H9 (cell line): Measurements from ENCODE around the gene QSER1. TPM values are rescaled to one million over a fixed set of nuclear protein-coding genes. Genes with fewer than 3 reads are reported as not detected.

Experiments
- DNase-seq: peaks from one replicate; pipeline ENCODE4 v3.0.0-alpha.2; 2017
- H2AFZ ChIP-seq: one replicate; pipeline ENCODE4 v1.6.1; 2013; ENCODE audit warnings: mild to moderate bottlenecking, low read length, control low read depth, moderate library complexity
- H2AK5ac ChIP-seq: 2 replicates; pipeline ENCODE4 v1.6.1; 2013; ENCODE audit warnings: low read length, control low read depth, mixed read lengths; ENCODE audit not compliant: insufficient read length
- H2BK120ac ChIP-seq: one replicate; pipeline ENCODE4 v1.6.1; 2013; ENCODE audit warnings: low read depth, mild to moderate bottlenecking, low read length, control low read depth, inconsistent platforms; ENCODE audit not compliant: poor library complexity, severe bottlenecking
- H2BK12ac ChIP-seq: 2 replicates; pipeline ENCODE4 v1.6.1; 2013; ENCODE audit warnings: low read length, control low read depth, mixed read lengths, low read depth; ENCODE audit not compliant: insufficient read length
- H2BK15ac ChIP-seq: 2 replicates; pipeline ENCODE4 v1.6.1; 2013; ENCODE audit warnings: low read depth, low read length, control low read depth
- H2BK20ac ChIP-seq: one replicate; pipeline ENCODE4 v1.6.1; 2013; ENCODE audit warnings: low read depth, mild to moderate bottlenecking, low read length, control low read depth, inconsistent platforms; ENCODE audit not compliant: poor library complexity, severe bottlenecking
- H2BK5ac ChIP-seq: 2 replicates; pipeline ENCODE4 v1.6.1; 2013; ENCODE audit warnings: low read length, control low read depth, mixed read lengths; ENCODE audit not compliant: insufficient read length
- H3K14ac ChIP-seq: 2 replicates; pipeline ENCODE4 v1.6.1; 2013; ENCODE audit warnings: low read length, control low read depth; ENCODE audit not compliant: insufficient read depth
- H3K18ac ChIP-seq: 2 replicates; pipeline ENCODE4 v1.6.1; 2013; ENCODE audit warnings: low read depth, mild to moderate bottlenecking, mixed read lengths, low read length, control low read depth; ENCODE audit not compliant: insufficient read length
- H3K23ac ChIP-seq: 2 replicates; pipeline ENCODE4 v1.6.1; 2013; ENCODE audit warnings: low read length, control low read depth, mixed read lengths, low read depth; ENCODE audit not compliant: insufficient read length
- H3K23me2 ChIP-seq: 2 replicates; pipeline ENCODE4 v1.6.1; 2013; ENCODE audit warnings: low read depth, mild to moderate bottlenecking, mixed read lengths, low read length, control low read depth; ENCODE audit not compliant: insufficient read length, poor library complexity, severe bottlenecking
- H3K27ac ChIP-seq: 2 replicates; pipeline ENCODE4 v1.5.1; 2013; ENCODE audit warnings: low read length, control low read depth, mixed read lengths, low read depth; ENCODE audit not compliant: insufficient read length
- H3K27me3 ChIP-seq: 2 replicates; pipeline ENCODE4 v1.6.1; 2013; ENCODE audit warnings: low read length, control low read depth, inconsistent platforms; ENCODE audit not compliant: insufficient read depth
- H3K4ac ChIP-seq: 2 replicates; pipeline ENCODE4 v1.6.1; 2013; ENCODE audit warnings: low read depth, mild to moderate bottlenecking, control low read depth, inconsistent platforms, low read length, moderate library complexity
- H3K4me1 ChIP-seq: 2 replicates; pipeline ENCODE4 v1.6.1; 2013; ENCODE audit warnings: low read length, control low read depth, inconsistent platforms; ENCODE audit not compliant: insufficient read depth
- H3K4me2 ChIP-seq: 2 replicates; pipeline ENCODE4 v1.6.1; 2013; ENCODE audit warnings: low read length, control low read depth, mixed read lengths; ENCODE audit not compliant: insufficient read length, insufficient read depth
- H3K56ac ChIP-seq: 2 replicates; pipeline ENCODE4 v1.6.1; 2013; ENCODE audit warnings: low read depth, mild to moderate bottlenecking, mixed read lengths, low read length, control low read depth; ENCODE audit not compliant: insufficient read length
- H3K79me1 ChIP-seq: 2 replicates; pipeline ENCODE4 v1.6.1; 2013; ENCODE audit warnings: low read depth, mild to moderate bottlenecking, moderate library complexity, low read length, control low read depth, inconsistent platforms; ENCODE audit not compliant: insufficient read depth, poor library complexity, severe bottlenecking
- H3K79me2 ChIP-seq: 2 replicates; pipeline ENCODE4 v1.6.1; 2013; ENCODE audit warnings: low read length, control low read depth, inconsistent platforms; ENCODE audit not compliant: insufficient read depth
- H3K9ac ChIP-seq: 2 replicates; pipeline ENCODE4 v1.6.1; 2013; ENCODE audit warnings: low read length, control low read depth, mixed read lengths; ENCODE audit not compliant: insufficient read length; ENCODE audit errors: extremely low read depth
- H3K9me3 ChIP-seq: one replicate; pipeline ENCODE4 v1.6.1; 2013; ENCODE audit warnings: low read depth, low read length, inconsistent platforms; ENCODE audit not compliant: control insufficient read depth
- H3T11ph ChIP-seq: one replicate; pipeline ENCODE4 v1.6.1; 2013; ENCODE audit warnings: mild to moderate bottlenecking, low read length, control low read depth, inconsistent platforms
- H4K20me1 ChIP-seq: one replicate; pipeline ENCODE4 v1.6.1; 2013; ENCODE audit not compliant: control insufficient read depth, insufficient read length, insufficient read depth
- H4K5ac ChIP-seq: 2 replicates; pipeline ENCODE4 v1.6.1; 2013; ENCODE audit warnings: low read depth, mild to moderate bottlenecking, mixed read lengths, low read length, control low read depth; ENCODE audit not compliant: insufficient read length
- H4K8ac ChIP-seq: replicated peaks from 2 replicates; pipeline ENCODE4 v1.6.1; 2013; ENCODE audit warnings: low read length, control low read depth, mixed read lengths, low read depth; ENCODE audit not compliant: insufficient read length
- H4K91ac ChIP-seq: 2 replicates; pipeline ENCODE4 v1.6.1; 2013; ENCODE audit warnings: low read depth, mild to moderate bottlenecking, moderate library complexity, mixed read lengths, low read length, control low read depth; ENCODE audit not compliant: insufficient read length
- H3K27ac Mint-ChIP-seq, 3 experiments: 2 replicates in 2 of 3; 3 replicates in 1 of 3; pipeline ENCODE4 v1.8.0; 2020 to 2021; ENCODE audit warnings: mixed read lengths in 3 of 3, mild to moderate bottlenecking in 1 of 3, moderate library complexity in 1 of 3
- H3K27me3 Mint-ChIP-seq: 2 replicates; pipeline ENCODE4 v1.8.0; 2021; ENCODE audit warnings: low read depth, mild to moderate bottlenecking, moderate library complexity, mixed read lengths
- H3K36me3 Mint-ChIP-seq, 3 experiments: 2 replicates in 2 of 3; 3 replicates in 1 of 3; pipeline ENCODE4 v1.8.0; 2020 to 2021; ENCODE audit warnings: low read depth in 3 of 3, mixed read lengths in 3 of 3; ENCODE audit not compliant: insufficient read depth in 1 of 3
- H3K4me1 Mint-ChIP-seq, 2 experiments: 2 replicates each; pipeline ENCODE4 v1.8.0; 2020; ENCODE audit warnings: mixed read lengths in 2 of 2
- H3K4me3 Mint-ChIP-seq, 2 experiments: 2 replicates in 1 of 2; 3 replicates in 1 of 2; pipeline ENCODE4 v1.8.0; 2020 to 2021; ENCODE audit warnings: mild to moderate bottlenecking in 2 of 2, mixed read lengths in 2 of 2, moderate library complexity in 1 of 2
- H3K9me3 Mint-ChIP-seq, 2 experiments: 2 replicates in 1 of 2; 3 replicates in 1 of 2; pipeline ENCODE4 v1.8.0; 2020; ENCODE audit warnings: mild to moderate bottlenecking in 2 of 2, mixed read lengths in 2 of 2, moderate library complexity in 1 of 2
- WGBS: extraction: QIAGEN DNeasy Blood & Tissue Kit; methylation state at CpG from one replicate; pipeline ENCODE4 v1.1.7; 2013; ENCODE audit warnings: missing lambda C conversion rate, low lambda C conversion rate, mixed read lengths; ENCODE audit not compliant: insufficient read length; ENCODE audit errors: extremely low coverage; 5-methylcytosine and 5-hydroxymethylcytosine counted together
- total RNA-seq: library from RNA; stranded (reverse); gene quantifications from 2 replicates; pipeline ENCODE4 v1.2.1, GENCODE V29; 2021
- TF ChIP-seq, protein P1 (sequence below): fragments of 200-600 bp; sonication (generic); conservative IDR thresholded peaks from 3 replicates; pipeline ENCODE4 v1.8.0; 2021; ENCODE audit warnings: antibody characterized with exemption, mild to moderate bottlenecking

The QSER1 gene
- total RNA-seq, 1 experiment from 2014 or later, result 139 TPM

DNA sequence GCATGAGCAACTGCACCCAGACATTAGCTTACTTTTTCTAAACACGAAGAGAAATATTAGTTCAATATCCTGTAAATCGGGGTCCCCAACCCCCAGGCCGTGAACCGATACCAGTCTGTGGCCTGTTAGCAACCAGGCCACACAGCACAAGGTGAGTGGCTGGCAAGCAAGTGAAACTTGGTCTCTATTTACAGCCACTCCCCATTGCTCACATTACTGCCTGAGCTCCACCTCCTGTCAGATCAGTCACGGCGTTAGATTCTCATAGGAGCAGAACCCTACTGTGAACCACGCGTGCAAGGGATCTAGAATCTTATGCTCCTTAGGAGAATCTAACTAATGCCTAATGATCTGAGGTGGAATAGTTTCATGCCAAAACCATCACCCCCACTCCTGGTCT, 95.2 kb downstream of the QSER1 start:
- peaks cover 2 to 17% of the 10 kb centered on the region in 2 experiments; a peak in 4 of 5 replicates for H3K9me3 Mint-ChIP-seq
- Histone ChIP-seq H2BK5ac (no peak overlapping the region), H3K23me2 (no peaks in the 10 kb centered on the region), H3K79me1 (no peaks in the 10 kb centered on the region), H2BK120ac (no peak overlapping the region), H3K23ac (no peak overlapping the region), H2BK20ac (no peak overlapping the region), H2BK12ac (no peak overlapping the region), H2AK5ac (no peak overlapping the region), H4K20me1 (no peaks in the 10 kb centered on the region), H2BK15ac (no peak overlapping the region), H3K4me1 (no peaks in the 10 kb centered on the region), H4K8ac (no peak overlapping the region), H3K18ac (no peak overlapping the region), H3K56ac (no peak overlapping the region), H4K5ac (no peak overlapping the region), H3K4ac (no peak overlapping the region), H3K9me3 (no peaks in the 10 kb centered on the region), H3K14ac (no peak overlapping the region), H3T11ph (no peak overlapping the region), H3K4me2 (no peak overlapping the region), H3K79me2 (no peaks in the 10 kb centered on the region), H4K91ac (no peak overlapping the region), H3K27me3 (no peaks in the 10 kb centered on the region), H3K27ac (no peak overlapping the region), H2AFZ (no peak overlapping the region), H3K9ac (no peak overlapping the region)
- H3K4me3 Mint-ChIP-seq, result no peak overlapping the region; a peak in 1 of 5 replicates
- WGBS, result no CpG with 5 or more reads among the region's 8 CpGs
- H3K4me1 Mint-ChIP-seq, result peaks cover 5 to 6% of the 10 kb centered on the region in 2 experiments
- peak overlapping the region in 1 of 3 experiments; percentile 57; a peak in 1 of 7 replicates for H3K27ac Mint-ChIP-seq
- peaks cover 0 to 3% (median 0%) of the 10 kb centered on the region in 3 experiments; a peak in 3 of 7 replicates for H3K36me3 Mint-ChIP-seq
- H3K27me3 Mint-ChIP-seq, result no peaks in the 10 kb centered on the region
- peak; percentile 41 for DNase-seq
- TF ChIP-seq, protein P1, sequence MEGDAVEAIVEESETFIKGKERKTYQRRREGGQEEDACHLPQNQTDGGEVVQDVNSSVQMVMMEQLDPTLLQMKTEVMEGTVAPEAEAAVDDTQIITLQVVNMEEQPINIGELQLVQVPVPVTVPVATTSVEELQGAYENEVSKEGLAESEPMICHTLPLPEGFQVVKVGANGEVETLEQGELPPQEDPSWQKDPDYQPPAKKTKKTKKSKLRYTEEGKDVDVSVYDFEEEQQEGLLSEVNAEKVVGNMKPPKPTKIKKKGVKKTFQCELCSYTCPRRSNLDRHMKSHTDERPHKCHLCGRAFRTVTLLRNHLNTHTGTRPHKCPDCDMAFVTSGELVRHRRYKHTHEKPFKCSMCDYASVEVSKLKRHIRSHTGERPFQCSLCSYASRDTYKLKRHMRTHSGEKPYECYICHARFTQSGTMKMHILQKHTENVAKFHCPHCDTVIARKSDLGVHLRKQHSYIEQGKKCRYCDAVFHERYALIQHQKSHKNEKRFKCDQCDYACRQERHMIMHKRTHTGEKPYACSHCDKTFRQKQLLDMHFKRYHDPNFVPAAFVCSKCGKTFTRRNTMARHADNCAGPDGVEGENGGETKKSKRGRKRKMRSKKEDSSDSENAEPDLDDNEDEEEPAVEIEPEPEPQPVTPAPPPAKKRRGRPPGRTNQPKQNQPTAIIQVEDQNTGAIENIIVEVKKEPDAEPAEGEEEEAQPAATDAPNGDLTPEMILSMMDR, result no peak
